ENCODE data around the gene CDCP2. TPM values are rescaled to one million over a fixed set of nuclear protein-coding genes. Genes with fewer than 3 reads are reported as not detected.

The CDCP2 gene
- total and polyA plus RNA-seq, 2 of the 8 experiments (the other 6 are each of a cell fraction or from before 2014, with no cell fraction given): not detected

DNA sequence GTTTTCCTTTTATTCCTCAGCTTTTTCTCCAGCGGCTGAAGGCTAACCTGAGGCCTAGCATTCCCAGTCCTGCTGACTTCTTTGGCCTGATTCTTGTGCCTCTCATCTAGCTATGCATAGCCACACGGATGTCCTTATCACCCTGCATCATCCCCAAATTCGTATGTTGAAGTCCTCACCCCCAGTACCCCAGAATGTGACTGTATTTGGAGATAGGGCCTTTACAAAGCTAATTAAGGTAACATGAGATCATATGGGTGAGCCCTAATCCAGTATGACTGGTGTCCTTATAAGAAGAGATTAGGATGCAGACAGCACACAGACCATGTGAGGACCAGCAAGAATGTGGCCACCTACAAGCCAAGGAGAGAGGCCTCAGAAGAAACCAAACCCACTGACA lies 44.6 kb downstream of the CDCP2 start:
- Histone ChIP-seq H2AFZ (ENCODE audit: low read length) (no peak overlapping the region), H3K36me3 (ENCODE audit: control insufficient read depth in 2 of 4, insufficient read depth in 4 of 4, low read length in 3 of 4) (no peaks in the 10 kb centered on the region), H2AK5ac (ENCODE audit: low read depth, low read length) (no peak overlapping the region), H2BK5ac (ENCODE audit: low read depth, low read length) (no peak overlapping the region), H2BK15ac (ENCODE audit: low read length) (no peak overlapping the region), H3K56ac (replicated peaks; ENCODE audit: insufficient read length, low read depth, low read length) (no peak overlapping the region), H2BK20ac (ENCODE audit: low read length) (no peak overlapping the region), H4K20me1 (replicated peaks in 1 of 2; ENCODE audit: control insufficient read depth in 1 of 2, insufficient read depth in 2 of 2, low read length in 2 of 2) (no peaks in the 10 kb centered on the region), H3K4me1 (replicated peaks in 1 of 4; ENCODE audit: control insufficient read depth in 3 of 4, insufficient read depth in 4 of 4, low read length in 3 of 4) (no peaks in the 10 kb centered on the region; a peak in 1 of 7 replicates), H3K4me2 (ENCODE audit: insufficient read depth in 1 of 2, low read depth in 2 of 2, low read length in 2 of 2) (no peak overlapping the region), H4K8ac (ENCODE audit: extremely low read depth, insufficient read depth, low read length) (no peak overlapping the region), H2BK12ac (ENCODE audit: low read depth, low read length) (no peak overlapping the region), H3K79me2 (ENCODE audit: control insufficient read depth in 1 of 2, insufficient read depth in 2 of 2, low read length in 2 of 2) (no peaks in the 10 kb centered on the region), H3K9ac (replicated peaks in 1 of 4; ENCODE audit: extremely low read depth in 1 of 4, low read depth in 3 of 4, low read length in 3 of 4) (no peak overlapping the region), H4K5ac (ENCODE audit: insufficient read length, low read depth, low read length) (no peak overlapping the region), H4K91ac (replicated peaks; ENCODE audit: insufficient read length, low read length) (no peak overlapping the region), H3K23ac (ENCODE audit: insufficient read length) (no peak overlapping the region), H3K79me1 (ENCODE audit: low read depth, low read length) (no peaks in the 10 kb centered on the region), H3K18ac (ENCODE audit: extremely low read depth, low read length) (no peak overlapping the region), H3K23me2 (ENCODE audit: low read depth, low read length) (no peaks in the 10 kb centered on the region), H3K27ac (ENCODE audit: low read depth, low read length) (no peak overlapping the region), H3K27me3 (replicated peaks in 1 of 4; ENCODE audit: control insufficient read depth in 3 of 4, extremely low read depth in 1 of 4, insufficient read depth in 3 of 4, low read length in 3 of 4) (no peaks in the 10 kb centered on the region), H3K4me3 (ENCODE audit: extremely low read depth in 1 of 4, insufficient read depth in 2 of 4, low read depth in 3 of 4, low read length in 4 of 4) (no peak overlapping the region), H3K14ac (ENCODE audit: insufficient read length) (no peak overlapping the region), H3K4ac (replicated peaks; ENCODE audit: insufficient read length, low read depth, low read length) (no peak overlapping the region), H2BK120ac (replicated peaks; ENCODE audit: low read depth, low read length) (no peak overlapping the region), H3K9me3 (ENCODE audit: insufficient read depth in 2 of 2, low read depth in 1 of 2, low read length in 1 of 2) (no peaks in the 10 kb centered on the region)
- FAIRE-seq (no peak), DNase-seq (ENCODE audit: low read depth in 1 of 2, low spot score in 2 of 2) (no peak)
- no peak for TF ChIP-seq CBX5 (IDR thresholded peaks at IDR 0.05; ENCODE audit: low read depth, low read length)
- TF ChIP-seq CEBPB (IDR thresholded peaks at IDR 0.05; ENCODE audit: low read depth, low read length): no peak
- no peak for TF ChIP-seq JUND (IDR thresholded peaks at IDR 0.05; ENCODE audit: low read length)
- TF ChIP-seq GTF2F1 (IDR thresholded peaks at IDR 0.05; ENCODE audit: borderline replicate concordance, low read depth, low read length): no peak
- no peak for TF ChIP-seq SIX5 (IDR thresholded peaks at IDR 0.05; ENCODE audit: low read depth, low read length)
- no peak for TF ChIP-seq YY1 (IDR thresholded peaks at IDR 0.05; ENCODE audit: low read depth, low read length)
- TF ChIP-seq CHD1 (IDR thresholded peaks at IDR 0.05; ENCODE audit: low read depth, low read length): no peak
- TF ChIP-seq SUZ12 (IDR thresholded peaks at IDR 0.05; ENCODE audit: low read length): no peak
- TF ChIP-seq CREB1 (IDR thresholded peaks at IDR 0.05): no peak
- no peak for TF ChIP-seq CHD2 (IDR thresholded peaks at IDR 0.05; ENCODE audit: low read length)
- POLR2A ChIA-PET (ENCODE audit: partially characterized antibody): interaction anchor here (1.1 kb wide), 1 partner anchor 92 kb away, joined by 3 read pairs; the partner anchor contains the start of genes CYB5RL and MRPL37
- whole genome bisulfite sequencing, 2 experiments (ENCODE audit: extremely low coverage in 1 of 2, insufficient coverage in 1 of 2, insufficient read length in 1 of 2, insufficient replicate concordance in 2 of 2, low coverage in 1 of 2, low lambda C conversion rate in 2 of 2, missing lambda C conversion rate in 1 of 2): 87% methylated on average over 3 of the region's 3 CpGs; no CpG with 5 or more reads in 1 of the 2 experiments
- CTCF ChIA-PET (ENCODE audit: partially characterized antibody): interaction anchor here (0.6 to 1.8 kb wide), 5 partner anchors 8 to 683 kb away, joined by 3 to 4 read pairs (median 3); no protein-coding TSS in a partner anchor

All from H1 (cell line).